IMR-90 (cell line): ENCODE data around the gene NRP2. TPM values are rescaled to one million over a fixed set of nuclear protein-coding genes. Genes with fewer than 3 reads are reported as not detected.

ENCODE experiments used
- ATAC-seq: fragments of 200-7000 bp; cut with Tn5 transposase; 2 replicates; pipeline ENCODE4 v1.9.1; 2020; ENCODE audit warnings: low read depth, mild to moderate bottlenecking, moderate library complexity
- BruUV-seq: library from RNA; stranded (reverse); fragments of 400-500 nt; replicated peaks from 2 replicates; lab custom pipeline; 2021; lab: Mats Ljungman, UMichigan
- CTCF ChIA-PET: fragments of 300-600 bp; formaldehyde crosslinking; extraction: SDS; loops from one replicate; lab custom pipeline; 2021; ENCODE audit warnings: antibody characterized with exemption; lab: Yijun Ruan, JAX
- POLR2A ChIA-PET: fragments of 300-600 bp; sonication (Branson Sonifier 250); formaldehyde crosslinking; loops from one replicate; lab custom pipeline; 2022; ENCODE audit warnings: antibody characterized with exemption; ENCODE audit not compliant: unreplicated experiment; lab: Charles Lee
- DNase-seq: peaks from one replicate; pipeline ENCODE4 v3.0.0; 2013
- H2AFZ ChIP-seq: replicated peaks from 2 replicates; pipeline ENCODE3; 2013; ENCODE audit warnings: low read length, mild to moderate bottlenecking; ENCODE audit not compliant: poor library complexity
- H2AK5ac ChIP-seq: 2 replicates; pipeline ENCODE4 v1.6.1; 2013; ENCODE audit warnings: low read depth, low read length, inconsistent platforms
- H2AK9ac ChIP-seq: replicated peaks from 2 replicates; pipeline ENCODE3; 2013; ENCODE audit warnings: mild to moderate bottlenecking, low read depth, low read length, moderate library complexity; ENCODE audit not compliant: poor library complexity
- H2BK120ac ChIP-seq: 2 replicates; pipeline ENCODE4 v1.6.1; 2013; ENCODE audit warnings: low read depth, low read length, inconsistent platforms
- H2BK15ac ChIP-seq: 3 replicates; pipeline ENCODE4 v1.6.1; 2013; ENCODE audit warnings: low read depth, low read length, inconsistent platforms
- H2BK20ac ChIP-seq: 2 replicates; pipeline ENCODE4 v1.6.1; 2013; ENCODE audit warnings: low read depth, mild to moderate bottlenecking, inconsistent platforms, low read length, moderate library complexity
- H2BK5ac ChIP-seq: 2 replicates; pipeline ENCODE4 v1.6.1; 2013; ENCODE audit warnings: mild to moderate bottlenecking, low read depth, low read length, inconsistent platforms; ENCODE audit not compliant: poor library complexity, severe bottlenecking
- H3K14ac ChIP-seq: replicated peaks from 2 replicates; pipeline ENCODE4 v1.6.1; 2013; ENCODE audit warnings: low read depth, low read length, inconsistent platforms
- H3K18ac ChIP-seq: 2 replicates; pipeline ENCODE4 v1.6.1; 2013; ENCODE audit warnings: low read depth, low read length, control low read depth
- H3K23ac ChIP-seq: 2 replicates; pipeline ENCODE4 v1.6.1; 2013; ENCODE audit warnings: low read depth, low read length, inconsistent platforms
- H3K27ac ChIP-seq: 2 replicates; pipeline ENCODE4 v1.5.1; 2013; ENCODE audit warnings: mild to moderate bottlenecking, control low read depth, low read length; ENCODE audit not compliant: insufficient read depth
- H3K27me3 ChIP-seq: 2 replicates; pipeline ENCODE4 v1.6.1; 2013; ENCODE audit warnings: low read length; ENCODE audit not compliant: control insufficient read depth, insufficient read depth
- H3K36me3 ChIP-seq: 2 replicates; pipeline ENCODE4 v1.6.1; 2013; ENCODE audit warnings: low read length, mixed read lengths; ENCODE audit not compliant: control insufficient read depth, insufficient read depth
- H3K4ac ChIP-seq: 2 replicates; pipeline ENCODE4 v1.6.1; 2013; ENCODE audit warnings: low read depth, low read length, inconsistent platforms
- H3K4me1 ChIP-seq: 2 replicates; pipeline ENCODE4 v1.6.1; 2013; ENCODE audit warnings: low read length, mixed read lengths; ENCODE audit not compliant: control insufficient read depth, insufficient read depth
- H3K4me2 ChIP-seq: 2 replicates; pipeline ENCODE4 v1.6.1; 2013; ENCODE audit warnings: low read depth, mild to moderate bottlenecking, control low read depth, low read length, moderate library complexity
- H3K4me3 ChIP-seq: 2 replicates; pipeline ENCODE4 v1.5.1; 2013; ENCODE audit warnings: low read depth, mild to moderate bottlenecking, control low read depth, low read length, moderate library complexity; ENCODE audit not compliant: insufficient read depth
- H3K56ac ChIP-seq: 2 replicates; pipeline ENCODE4 v1.6.1; 2013; ENCODE audit warnings: low read length, inconsistent platforms; ENCODE audit not compliant: insufficient read depth; ENCODE audit errors: extremely low read depth
- H3K79me1 ChIP-seq, 2 experiments: 2 replicates each; pipeline ENCODE4 v1.6.1; 2013; ENCODE audit warnings: low read length in 2 of 2, inconsistent platforms in 1 of 2, low read depth in 1 of 2
- H3K9ac ChIP-seq: 2 replicates; pipeline ENCODE4 v1.6.1; 2013; ENCODE audit warnings: low read depth, low read length, control low read depth
- H3K9me1 ChIP-seq: 2 replicates; pipeline ENCODE4 v1.6.1; 2013; ENCODE audit warnings: low read length, inconsistent platforms; ENCODE audit not compliant: insufficient read depth
- H3K9me3 ChIP-seq: 2 replicates; pipeline ENCODE4 v1.6.1; 2013; ENCODE audit warnings: low read length; ENCODE audit not compliant: control insufficient read depth, insufficient read depth
- H4K20me1 ChIP-seq: 2 replicates; pipeline ENCODE4 v1.6.1; 2013; ENCODE audit warnings: low read length, inconsistent platforms; ENCODE audit not compliant: insufficient read depth
- H4K5ac ChIP-seq: 2 replicates; pipeline ENCODE4 v1.6.1; 2013; ENCODE audit warnings: mild to moderate bottlenecking, low read depth, low read length, control low read depth
- H4K8ac ChIP-seq, 2 experiments: 2 replicates each; pipeline ENCODE4 v1.6.1; 2013; ENCODE audit warnings: low read depth in 2 of 2, low read length in 2 of 2, control low read depth in 1 of 2, inconsistent platforms in 1 of 2
- H4K91ac ChIP-seq: 2 replicates; pipeline ENCODE4 v1.6.1; 2013; ENCODE audit warnings: low read depth, low read length, inconsistent platforms; ENCODE audit not compliant: insufficient read depth
- BHLHE40 ChIP-seq: fragments of 150-350 bp; IDR thresholded peaks from 2 replicates; pipeline ENCODE4 v1.6.1; 2016; ENCODE audit warnings: mild to moderate bottlenecking, low read depth, low read length
- CEBPB ChIP-seq: IDR thresholded peaks from 2 replicates; pipeline ENCODE4 v1.6.1; 2012; ENCODE audit warnings: low read depth, low read length, improper control_type of control experiment
- CHD1 ChIP-seq: IDR thresholded peaks from 2 replicates; pipeline ENCODE4 v1.6.1; 2012; ENCODE audit warnings: low read depth, low read length, improper control_type of control experiment
- CTCF ChIP-seq: conservative IDR thresholded peaks from 2 replicates; pipeline ENCODE4 v1.5.1; 2012; ENCODE audit warnings: mild to moderate bottlenecking, low read depth, low read length, improper control_type of control experiment
- FOS ChIP-seq: fragments of 150-350 bp; IDR thresholded peaks from 2 replicates; pipeline ENCODE4 v1.6.1; 2016; ENCODE audit warnings: low read depth, low read length
- MAFK ChIP-seq: IDR thresholded peaks from 2 replicates; pipeline ENCODE4 v1.6.1; 2012; ENCODE audit warnings: low read depth, low read length, improper control_type of control experiment
- MAZ ChIP-seq: IDR thresholded peaks from 2 replicates; pipeline ENCODE4 v1.6.1; 2012; ENCODE audit warnings: low read depth, mild to moderate bottlenecking, low read length, improper control_type of control experiment, moderate library complexity, borderline replicate concordance
- MXI1 ChIP-seq: IDR thresholded peaks from 2 replicates; pipeline ENCODE4 v1.6.1; 2012; ENCODE audit warnings: low read depth, mild to moderate bottlenecking, low read length, moderate library complexity, borderline replicate concordance
- NFE2L2 ChIP-seq: fragments of 150-350 bp; IDR thresholded peaks from 2 replicates; pipeline ENCODE4 v1.6.1; 2016; ENCODE audit warnings: low read depth, mild to moderate bottlenecking, low read length
- POLR2A ChIP-seq: IDR thresholded peaks from 2 replicates; pipeline ENCODE4 v1.6.1; 2012; ENCODE audit warnings: mild to moderate bottlenecking, low read depth, low read length
- RCOR1 ChIP-seq: IDR thresholded peaks from 2 replicates; pipeline ENCODE4 v1.6.1; 2012; ENCODE audit warnings: mild to moderate bottlenecking, low read length, improper control_type of control experiment; ENCODE audit not compliant: insufficient replicate concordance
- RFX5 ChIP-seq: IDR thresholded peaks from 2 replicates; pipeline ENCODE4 v1.8.0; 2012; ENCODE audit warnings: low read depth, mild to moderate bottlenecking, low read length, moderate library complexity
- SMC3 ChIP-seq: fragments of 150-350 bp; IDR thresholded peaks from 2 replicates; pipeline ENCODE4 v1.6.1; 2016; ENCODE audit warnings: low read depth, mild to moderate bottlenecking, antibody characterized with exemption, low read length, moderate library complexity
- USF2 ChIP-seq: fragments of 150-350 bp; IDR thresholded peaks from 2 replicates; pipeline ENCODE4 v1.6.1; 2017; ENCODE audit warnings: mild to moderate bottlenecking, antibody characterized with exemption, low read length, low read depth
- WGBS, 2 experiments: methylation state at CpG; one replicate each; pipeline versions ENCODE4 v1.1.5 to v1.1.7; 2013; ENCODE audit warnings: missing lambda C conversion rate in 2 of 2; ENCODE audit not compliant: insufficient read length in 1 of 2; ENCODE audit errors: extremely low coverage in 2 of 2; 5-methylcytosine and 5-hydroxymethylcytosine counted together
- dilution Hi-C: fragments of 300-500 bp; cut with HindIII; formaldehyde crosslinking; loops from one replicate; pipeline ENCODE4 v1.14.3; 2018; ENCODE audit warnings: low sequenced_read_pairs; ENCODE audit not compliant: unreplicated experiment
- in situ Hi-C: fragments of 300-500 bp; cut with MboI; formaldehyde crosslinking; loops from 3 replicates; pipeline ENCODE4 v1.14.3; 2019; ENCODE audit warnings: low sequenced_read_pairs, inconsistent platforms, mixed read lengths
- intact Hi-C: fragments of 100-400 bp; cut with micrococcal nuclease; formaldehyde crosslinking; loops from 2 replicates; pipeline ENCODE4 v1.10.0; 2022
- polyA plus RNA-seq, 3 experiments: library from polyadenylated mRNA; depleted of rRNA; stranded (reverse); fragments of >200 nt; gene quantifications; 2 replicates each; pipeline ENCODE4 v1.2.3, GENCODE V29; 2012; ENCODE audit warnings: low replicate concordance in 1 of 3
- total RNA-seq: library from RNA; depleted of rRNA; stranded (reverse); fragments of >200 nt; gene quantifications from 2 replicates; pipeline ENCODE4 v1.2.3, GENCODE V29; 2012

The NRP2 gene
- total and polyA plus RNA-seq, 2 of the 4 experiments (the other 2 are of a cell fraction): 46.4 to 51.3 TPM

- no peak overlapping the region for H3K27ac ChIP-seq
- no peak overlapping the region for H4K5ac ChIP-seq
- H3K23ac ChIP-seq: no peak overlapping the region
- no peaks in the 10 kb centered on the region for H4K20me1 ChIP-seq
- DNase-seq: no peak
- H2BK120ac ChIP-seq: no peak overlapping the region
- CTCF ChIA-PET: no interaction called here
- H3K27me3 ChIP-seq: peaks cover 18% of the 10 kb centered on the region
- no peak overlapping the region for H3K4ac ChIP-seq
- no peak overlapping the region for H3K9ac ChIP-seq
- dilution Hi-C loops (no loop called here), intact Hi-C loops (no loop called here), in situ Hi-C loops (no loop called here)
- H3K4me2 ChIP-seq: no peak overlapping the region
- no peak overlapping the region for H2BK15ac ChIP-seq
- no peak for ATAC-seq
- H2AFZ ChIP-seq: no peak overlapping the region
- H3K79me1 ChIP-seq: no peaks in the 10 kb centered on the region
- no peak overlapping the region for H3K4me3 ChIP-seq
- no peak overlapping the region for H3K14ac ChIP-seq
- WGBS, 2 experiments: no CpG with 5 or more reads among the region's 5 CpGs
- no peaks in the 10 kb centered on the region for H3K36me3 ChIP-seq
- H3K9me3 ChIP-seq: no peaks in the 10 kb centered on the region
- H2AK5ac ChIP-seq: no peak overlapping the region
- no peak overlapping the region for H2AK9ac ChIP-seq
- H4K8ac ChIP-seq: no peak overlapping the region
- H4K91ac ChIP-seq: no peak overlapping the region
- no peak overlapping the region for H3K56ac ChIP-seq
- no peaks in the 10 kb centered on the region for H3K9me1 ChIP-seq
- no peak overlapping the region for H2BK5ac ChIP-seq
- TF ChIP-seq CHD1 (no peak), USF2 (no peak), SMC3 (no peak), RFX5 (no peak), NFE2L2 (no peak), MAFK (no peak), MAZ (no peak), CTCF (no peak), POLR2A (no peak), BHLHE40 (no peak), FOS (no peak), RCOR1 (no peak), MXI1 (no peak), CEBPB (no peak)
- H2BK20ac ChIP-seq: no peak overlapping the region
- H3K18ac ChIP-seq: no peak overlapping the region
- POLR2A ChIA-PET: no interaction called here
- no TSS peak for BruUV-seq
- H3K4me1 ChIP-seq: peaks cover 4% of the 10 kb centered on the region; the same call in 1 of the 2 replicates
Measured at GRCh38 chr2:205835923-205836322, 153.6 kb downstream of the NRP2 start.
